IPS-18a (cell line): ENCODE results near the gene CD180.

Experiments
- H3K27ac ChIP-seq: one replicate; pipeline ENCODE4 v1.5.1; 2013; ENCODE audit warnings: low read length
- H3K27me3 ChIP-seq: one replicate; pipeline ENCODE4 v1.6.1; 2013; ENCODE audit warnings: mild to moderate bottlenecking, low read length; ENCODE audit not compliant: control insufficient read depth, insufficient read depth
- H3K36me3 ChIP-seq: one replicate; pipeline ENCODE4 v1.6.1; 2013; ENCODE audit warnings: low read depth, low read length; ENCODE audit not compliant: control insufficient read depth
- H3K4me1 ChIP-seq: one replicate; pipeline ENCODE4 v1.6.1; 2013; ENCODE audit warnings: low read depth, low read length; ENCODE audit not compliant: control insufficient read depth
- H3K4me3 ChIP-seq: one replicate; pipeline ENCODE4 v1.5.1; 2013; ENCODE audit warnings: low read length
- H3K9ac ChIP-seq: one replicate; pipeline ENCODE4 v1.6.1; 2013; ENCODE audit warnings: mild to moderate bottlenecking, low read length, moderate library complexity
- H3K9me3 ChIP-seq: one replicate; pipeline ENCODE4 v1.6.1; 2013; ENCODE audit warnings: low read depth, low read length; ENCODE audit not compliant: control insufficient read depth

Gene CD180

GRCh38 chr5:67152400-67152799, 44.2 kb downstream of the CD180 start:
- H3K4me3 ChIP-seq, result no peak overlapping the region
- no peak overlapping the region for H3K9ac ChIP-seq
- H3K9me3 ChIP-seq, result no peaks in the 10 kb centered on the region
- H3K36me3 ChIP-seq, result no peaks in the 10 kb centered on the region
- no peaks in the 10 kb centered on the region for H3K4me1 ChIP-seq
- no peak overlapping the region for H3K27ac ChIP-seq
- no peaks in the 10 kb centered on the region for H3K27me3 ChIP-seq

- Histone ChIP-seq H3K4me1 (no peaks in the 10 kb centered on the region), H3K4me3 (no peak overlapping the region)
These were observed 46.6 kb downstream of the CD180 start for GRCh38 chr5:67149951-67150523.

GRCh38 chr5:67149057-67149950, 47.3 kb downstream of the CD180 start:
- Histone ChIP-seq H3K27ac (no peak overlapping the region), H3K4me1 (no peaks in the 10 kb centered on the region), H3K9me3 (no peaks in the 10 kb centered on the region), H3K27me3 (no peaks in the 10 kb centered on the region), H3K9ac (no peak overlapping the region), H3K4me3 (no peak overlapping the region), H3K36me3 (no peaks in the 10 kb centered on the region)

More at GRCh38 chr5:67149951-67150523, 46.6 kb downstream of the CD180 start:
- H3K36me3 ChIP-seq, result no peaks in the 10 kb centered on the region
- no peak overlapping the region for H3K27ac ChIP-seq
- no peaks in the 10 kb centered on the region for H3K27me3 ChIP-seq
- no peak overlapping the region for H3K9ac ChIP-seq
- no peaks in the 10 kb centered on the region for H3K9me3 ChIP-seq

GRCh38 chr5:67147760-67148159, 48.8 kb downstream of the CD180 start:
- Histone ChIP-seq H3K9ac (no peak overlapping the region), H3K27ac (no peak overlapping the region), H3K27me3 (no peaks in the 10 kb centered on the region), H3K36me3 (no peaks in the 10 kb centered on the region), H3K9me3 (no peaks in the 10 kb centered on the region), H3K4me1 (no peaks in the 10 kb centered on the region), H3K4me3 (no peak overlapping the region)

- Histone ChIP-seq H3K9ac (no peak overlapping the region), H3K36me3 (no peaks in the 10 kb centered on the region), H3K27ac (no peak overlapping the region), H3K9me3 (no peaks in the 10 kb centered on the region), H3K4me1 (no peaks in the 10 kb centered on the region), H3K4me3 (no peak overlapping the region), H3K27me3 (no peaks in the 10 kb centered on the region)
These were observed 49.6 kb downstream of the CD180 start for GRCh38 chr5:67146981-67147380.

- Histone ChIP-seq H3K36me3 (no peaks in the 10 kb centered on the region), H3K27ac (no peak overlapping the region), H3K9me3 (no peaks in the 10 kb centered on the region), H3K4me1 (no peaks in the 10 kb centered on the region), H3K27me3 (no peaks in the 10 kb centered on the region), H3K9ac (no peak overlapping the region), H3K4me3 (no peak overlapping the region)
These were observed 50.0 kb downstream of the CD180 start for GRCh38 chr5:67146574-67146973.

- H3K9me3 ChIP-seq, result no peaks in the 10 kb centered on the region
- no peaks in the 10 kb centered on the region for H3K27me3 ChIP-seq
- no peak overlapping the region for H3K4me3 ChIP-seq
- no peaks in the 10 kb centered on the region for H3K4me1 ChIP-seq
- no peak overlapping the region for H3K27ac ChIP-seq
- H3K9ac ChIP-seq, result no peak overlapping the region
- H3K36me3 ChIP-seq, result no peaks in the 10 kb centered on the region
These were observed 52.4 kb downstream of the CD180 start for GRCh38 chr5:67144183-67144639.

- Histone ChIP-seq H3K27ac (no peak overlapping the region), H3K4me3 (no peak overlapping the region), H3K9ac (no peak overlapping the region), H3K27me3 (no peaks in the 10 kb centered on the region), H3K36me3 (no peaks in the 10 kb centered on the region), H3K4me1 (no peaks in the 10 kb centered on the region), H3K9me3 (no peaks in the 10 kb centered on the region)
These were observed 53.0 kb downstream of the CD180 start for GRCh38 chr5:67143549-67143948.

GRCh38 chr5:67142816-67143215, 53.8 kb downstream of the CD180 start:
- Histone ChIP-seq H3K9ac (no peak overlapping the region), H3K4me3 (no peak overlapping the region), H3K4me1 (no peaks in the 10 kb centered on the region), H3K27me3 (no peaks in the 10 kb centered on the region), H3K36me3 (no peaks in the 10 kb centered on the region), H3K9me3 (no peaks in the 10 kb centered on the region), H3K27ac (no peak overlapping the region)

- Histone ChIP-seq H3K9ac (no peak overlapping the region), H3K36me3 (no peaks in the 10 kb centered on the region), H3K9me3 (no peaks in the 10 kb centered on the region), H3K27me3 (no peaks in the 10 kb centered on the region), H3K4me1 (no peaks in the 10 kb centered on the region), H3K4me3 (no peak overlapping the region), H3K27ac (no peak overlapping the region)
These were observed 55.0 kb downstream of the CD180 start for GRCh38 chr5:67141644-67142043.

- H3K36me3 ChIP-seq, result no peaks in the 10 kb centered on the region
These were observed 56.2 kb downstream of the CD180 start for GRCh38 chr5:67140413-67140812.

GRCh38 chr5:67139030-67139429, 57.6 kb downstream of the CD180 start:
- H3K36me3 ChIP-seq, result no peaks in the 10 kb centered on the region
- H3K9me3 ChIP-seq, result no peaks in the 10 kb centered on the region
- no peaks in the 10 kb centered on the region for H3K27me3 ChIP-seq
- H3K4me3 ChIP-seq, result no peak overlapping the region
- H3K4me1 ChIP-seq, result no peaks in the 10 kb centered on the region
- no peak overlapping the region for H3K9ac ChIP-seq
- H3K27ac ChIP-seq, result no peak overlapping the region

More at GRCh38 chr5:67140413-67140812, 56.2 kb downstream of the CD180 start:
- Histone ChIP-seq H3K27ac (no peak overlapping the region), H3K4me3 (no peak overlapping the region), H3K4me1 (no peaks in the 10 kb centered on the region), H3K9me3 (no peaks in the 10 kb centered on the region), H3K27me3 (no peaks in the 10 kb centered on the region), H3K9ac (no peak overlapping the region)
